Astrocyte (in vitro differentiated cells and primary cell): Measurements from ENCODE around the gene FHL1.

Source experiments
- EZH2 ChIP-seq: IDR thresholded peaks from 2 replicates; pipeline ENCODE4 v1.6.1; 2012; ENCODE audit warnings: mild to moderate bottlenecking, low read length, inconsistent platforms; ENCODE audit not compliant: insufficient read depth
- TF ChIP-seq, protein P1 (sequence below): IDR thresholded peaks from 2 replicates; pipeline ENCODE4 v1.5.1; 2011; ENCODE audit warnings: low read depth, mild to moderate bottlenecking, inconsistent platforms, low read length, moderate library complexity; ENCODE audit not compliant: insufficient read depth

GRCh38 chrX:136228839-136229207 lies 81.5 kb downstream of the FHL1 start:
- TF ChIP-seq, protein P1, sequence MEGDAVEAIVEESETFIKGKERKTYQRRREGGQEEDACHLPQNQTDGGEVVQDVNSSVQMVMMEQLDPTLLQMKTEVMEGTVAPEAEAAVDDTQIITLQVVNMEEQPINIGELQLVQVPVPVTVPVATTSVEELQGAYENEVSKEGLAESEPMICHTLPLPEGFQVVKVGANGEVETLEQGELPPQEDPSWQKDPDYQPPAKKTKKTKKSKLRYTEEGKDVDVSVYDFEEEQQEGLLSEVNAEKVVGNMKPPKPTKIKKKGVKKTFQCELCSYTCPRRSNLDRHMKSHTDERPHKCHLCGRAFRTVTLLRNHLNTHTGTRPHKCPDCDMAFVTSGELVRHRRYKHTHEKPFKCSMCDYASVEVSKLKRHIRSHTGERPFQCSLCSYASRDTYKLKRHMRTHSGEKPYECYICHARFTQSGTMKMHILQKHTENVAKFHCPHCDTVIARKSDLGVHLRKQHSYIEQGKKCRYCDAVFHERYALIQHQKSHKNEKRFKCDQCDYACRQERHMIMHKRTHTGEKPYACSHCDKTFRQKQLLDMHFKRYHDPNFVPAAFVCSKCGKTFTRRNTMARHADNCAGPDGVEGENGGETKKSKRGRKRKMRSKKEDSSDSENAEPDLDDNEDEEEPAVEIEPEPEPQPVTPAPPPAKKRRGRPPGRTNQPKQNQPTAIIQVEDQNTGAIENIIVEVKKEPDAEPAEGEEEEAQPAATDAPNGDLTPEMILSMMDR = no peak
- TF ChIP-seq EZH2 = no peak
